Caco-2 (cell line): ENCODE measurements around the gene PDE1C. TPM values are rescaled to one million over a fixed set of nuclear protein-coding genes. Genes with fewer than 3 reads are reported as not detected.
A peak's percentile ranks its signal among the peaks of the same experiment; 100 is the strongest.

ENCODE experiments used
- BruUV-seq: library from RNA; stranded (reverse); fragments of 400-500 nt; replicated peaks from 2 replicates; lab custom pipeline; 2021; lab: Mats Ljungman, UMichigan
- CTCF ChIA-PET: fragments of 300-600 bp; sonication (Branson Sonifier 250); formaldehyde crosslinking; loops from one replicate; lab custom pipeline; 2022; ENCODE audit warnings: antibody characterized with exemption; lab: Charles Lee
- POLR2A ChIA-PET: fragments of 300-600 bp; sonication (Branson Sonifier 250); formaldehyde crosslinking; loops from one replicate; lab custom pipeline; 2022; ENCODE audit warnings: antibody characterized with exemption; lab: Charles Lee
- DNase-seq, 2 experiments: peaks; one replicate each; pipeline versions ENCODE4 v3.0.0 to v3.0.0-alpha.2; 2020 to 2022
- H3K27me3 ChIP-seq: replicated peaks from 2 replicates; pipeline ENCODE4 v1.6.0; 2011; ENCODE audit warnings: low read length; ENCODE audit not compliant: control insufficient read depth, insufficient read depth
- H3K36me3 ChIP-seq: 2 replicates; pipeline ENCODE4 v1.5.1; 2011; ENCODE audit warnings: low read length; ENCODE audit not compliant: control insufficient read depth, insufficient read depth
- H3K4me1 ChIP-seq: fragments of 250-450 bp; sonication (Bioruptor Pico); 2 replicates; pipeline ENCODE4 v1.5.1; 2020; ENCODE audit warnings: mild to moderate bottlenecking
- H3K4me3 ChIP-seq: 2 replicates; pipeline ENCODE4 v1.5.1; 2011; ENCODE audit warnings: low read depth, mild to moderate bottlenecking, control low read depth, low read length
- H3K9me3 ChIP-seq: fragments of 250-450 bp; sonication (Bioruptor Pico); 2 replicates; pipeline ENCODE4 v1.5.1; 2020; ENCODE audit warnings: mild to moderate bottlenecking, moderate library complexity
- H3K27ac Mint-ChIP-seq: one replicate; pipeline ENCODE4 v1.8.0; 2022; ENCODE audit warnings: mixed read lengths; ENCODE audit not compliant: unreplicated experiment
- H3K27me3 Mint-ChIP-seq: one replicate; pipeline ENCODE4 v1.8.0; 2022; ENCODE audit warnings: mixed read lengths; ENCODE audit not compliant: insufficient read depth, unreplicated experiment
- H3K36me3 Mint-ChIP-seq: one replicate; pipeline ENCODE4 v1.8.0; 2022; ENCODE audit warnings: mild to moderate bottlenecking, mixed read lengths; ENCODE audit not compliant: insufficient read depth, unreplicated experiment
- H3K4me1 Mint-ChIP-seq: one replicate; pipeline ENCODE4 v1.8.0; 2022; ENCODE audit warnings: low read depth, mixed read lengths; ENCODE audit not compliant: unreplicated experiment
- H3K4me3 Mint-ChIP-seq: one replicate; pipeline ENCODE4 v1.8.0; 2022; ENCODE audit warnings: mild to moderate bottlenecking, moderate library complexity, mixed read lengths; ENCODE audit not compliant: unreplicated experiment
- H3K9me3 Mint-ChIP-seq: one replicate; pipeline ENCODE4 v1.8.0; 2022; ENCODE audit warnings: mixed read lengths; ENCODE audit not compliant: unreplicated experiment
- intact Hi-C: fragments of 100-400 bp; cut with micrococcal nuclease; formaldehyde crosslinking; loops from one replicate; pipeline ENCODE4 v1.10.0; 2022; ENCODE audit not compliant: unreplicated experiment
- total RNA-seq: library from RNA; stranded (reverse); gene quantifications from 2 replicates; pipeline ENCODE4 v1.2.3, GENCODE V29; 2022
- TF ChIP-seq, protein P1 (sequence below), 2 experiments: fragments of 200-600 bp in 1 of 2; IDR thresholded peaks; 1 replicate in 1 of 2; 2 replicates in 1 of 2; pipeline versions ENCODE4 v1.5.1 to v1.8.0; 2011 to 2022; ENCODE audit warnings: antibody characterized with exemption in 1 of 2, control low read depth in 1 of 2, inconsistent platforms in 1 of 2, low read depth in 1 of 2, low read length in 1 of 2, mild to moderate bottlenecking in 1 of 2, moderate library complexity in 1 of 2; ENCODE audit not compliant: insufficient read depth in 1 of 2, severe bottlenecking in 1 of 2, unreplicated experiment in 1 of 2

The PDE1C gene
- total RNA-seq, 1 experiment from 2014 or later = not detected

DNA sequence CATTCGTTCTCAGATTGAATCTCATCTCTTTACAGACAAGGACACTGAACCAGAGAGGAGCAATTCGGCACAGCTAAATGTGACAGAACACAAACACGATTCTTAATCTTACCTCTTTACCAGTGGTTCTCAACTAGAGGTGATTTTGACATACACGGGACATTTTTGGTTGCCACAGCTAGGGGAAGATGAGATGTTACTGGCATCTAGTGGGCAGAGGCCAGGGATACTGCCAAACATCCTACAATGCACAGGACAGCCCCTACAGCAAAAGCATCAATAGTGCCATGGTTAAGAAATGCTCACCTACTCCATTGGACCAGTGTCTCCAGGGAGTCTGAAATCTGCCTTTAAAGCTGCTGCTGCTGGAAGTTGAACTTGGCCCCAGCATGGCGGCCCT lies 27.3 kb downstream of the PDE1C start:
- TF ChIP-seq, protein P1, sequence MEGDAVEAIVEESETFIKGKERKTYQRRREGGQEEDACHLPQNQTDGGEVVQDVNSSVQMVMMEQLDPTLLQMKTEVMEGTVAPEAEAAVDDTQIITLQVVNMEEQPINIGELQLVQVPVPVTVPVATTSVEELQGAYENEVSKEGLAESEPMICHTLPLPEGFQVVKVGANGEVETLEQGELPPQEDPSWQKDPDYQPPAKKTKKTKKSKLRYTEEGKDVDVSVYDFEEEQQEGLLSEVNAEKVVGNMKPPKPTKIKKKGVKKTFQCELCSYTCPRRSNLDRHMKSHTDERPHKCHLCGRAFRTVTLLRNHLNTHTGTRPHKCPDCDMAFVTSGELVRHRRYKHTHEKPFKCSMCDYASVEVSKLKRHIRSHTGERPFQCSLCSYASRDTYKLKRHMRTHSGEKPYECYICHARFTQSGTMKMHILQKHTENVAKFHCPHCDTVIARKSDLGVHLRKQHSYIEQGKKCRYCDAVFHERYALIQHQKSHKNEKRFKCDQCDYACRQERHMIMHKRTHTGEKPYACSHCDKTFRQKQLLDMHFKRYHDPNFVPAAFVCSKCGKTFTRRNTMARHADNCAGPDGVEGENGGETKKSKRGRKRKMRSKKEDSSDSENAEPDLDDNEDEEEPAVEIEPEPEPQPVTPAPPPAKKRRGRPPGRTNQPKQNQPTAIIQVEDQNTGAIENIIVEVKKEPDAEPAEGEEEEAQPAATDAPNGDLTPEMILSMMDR (IDR thresholded peaks at IDR 0.05; ENCODE audit: insufficient read depth in 1 of 2, low read depth in 1 of 2, low read length in 1 of 2, severe bottlenecking in 1 of 2, unreplicated experiment in 1 of 2) = no peak
- no peaks in the 10 kb centered on the region for H3K4me1 Mint-ChIP-seq
- H3K4me3 Mint-ChIP-seq = no peak overlapping the region
- intact Hi-C loops = no loop called here
- BruUV-seq = no TSS peak
- H3K27me3 Mint-ChIP-seq = no peaks in the 10 kb centered on the region
- no peaks in the 10 kb centered on the region for H3K27me3 ChIP-seq
- H3K9me3 Mint-ChIP-seq = no peaks in the 10 kb centered on the region
- DNase-seq = no peak
- CTCF ChIA-PET = no interaction called here
- no peaks in the 10 kb centered on the region for H3K36me3 Mint-ChIP-seq
- H3K36me3 ChIP-seq = no peaks in the 10 kb centered on the region
- no peaks in the 10 kb centered on the region for H3K9me3 ChIP-seq
- POLR2A ChIA-PET = no interaction called here
- H3K27ac Mint-ChIP-seq = no peak overlapping the region
- H3K4me3 ChIP-seq = no peak overlapping the region
- H3K4me1 ChIP-seq = peaks cover 3% of the 10 kb centered on the region

- intact Hi-C loops = loop anchor here (1.0 to 2.0 kb wide), 3 partner anchors 165 to 294 kb away; no protein-coding TSS in a partner anchor
- H3K36me3 Mint-ChIP-seq = no peaks in the 10 kb centered on the region
Observed at GRCh38 chr7:32039000-32039756, 31.0 kb downstream of the PDE1C start.

GRCh38 chr7:32037650-32038198 lies 32.5 kb downstream of the PDE1C start:
- DNase-seq = no peak
- H3K4me3 ChIP-seq = no peak overlapping the region
- H3K9me3 ChIP-seq = peaks cover 3% of the 10 kb centered on the region; the same call in 1 of the 2 replicates
- H3K4me3 Mint-ChIP-seq = no peak overlapping the region
- H3K36me3 ChIP-seq = no peaks in the 10 kb centered on the region
- H3K27ac Mint-ChIP-seq = no peak overlapping the region
- no peaks in the 10 kb centered on the region; the same call in 1 of the 2 replicates for H3K27me3 ChIP-seq
- ChIA-PET CTCF (no interaction called here), POLR2A (no interaction called here)
- TF ChIP-seq, protein P1 (IDR thresholded peaks at IDR 0.05; ENCODE audit: insufficient read depth in 1 of 2, low read depth in 1 of 2, low read length in 1 of 2, severe bottlenecking in 1 of 2, unreplicated experiment in 1 of 2) = no peak
- H3K4me1 Mint-ChIP-seq = no peaks in the 10 kb centered on the region
- H3K4me1 ChIP-seq = peaks cover 6% of the 10 kb centered on the region
- H3K9me3 Mint-ChIP-seq = peaks cover 15% of the 10 kb centered on the region
- intact Hi-C loops = loop anchor here (2.0 kb wide), 1 partner anchor 293 kb away; no protein-coding TSS in a partner anchor
- H3K27me3 Mint-ChIP-seq = peaks cover 5% of the 10 kb centered on the region
- no TSS peak for BruUV-seq
- H3K36me3 Mint-ChIP-seq = no peaks in the 10 kb centered on the region

More at GRCh38 chr7:32039000-32039756, 31.0 kb downstream of the PDE1C start:
- peaks cover 5% of the 10 kb centered on the region for H3K27me3 Mint-ChIP-seq
- H3K4me1 Mint-ChIP-seq = no peaks in the 10 kb centered on the region
- no TSS peak for BruUV-seq
- peaks cover 3% of the 10 kb centered on the region for H3K4me1 ChIP-seq
- POLR2A ChIA-PET = no interaction called here
- no peak overlapping the region for H3K4me3 ChIP-seq
- H3K27ac Mint-ChIP-seq = no peak overlapping the region
- CTCF ChIA-PET = no interaction called here
- H3K9me3 ChIP-seq = peaks cover 3% of the 10 kb centered on the region; the same call in 1 of the 2 replicates
- no peak overlapping the region for H3K4me3 Mint-ChIP-seq
- DNase-seq = peak; percentile 49 to 50
- TF ChIP-seq, protein P1 (IDR thresholded peaks at IDR 0.05; ENCODE audit: insufficient read depth in 1 of 2, low read depth in 1 of 2, low read length in 1 of 2, severe bottlenecking in 1 of 2, unreplicated experiment in 1 of 2) = peak; percentile 54 to 74
- H3K9me3 Mint-ChIP-seq = peaks cover 15% of the 10 kb centered on the region
- no peaks in the 10 kb centered on the region; the same call in 1 of the 2 replicates for H3K27me3 ChIP-seq
- H3K36me3 ChIP-seq = no peaks in the 10 kb centered on the region
